GM11168 (cell line): ENCODE data around the gene EPS15.

ENCODE experiments used
- in situ Hi-C: fragments of 300-500 bp; cut with MboI; formaldehyde crosslinking; loops from one replicate; pipeline ENCODE4 v1.12.0; 2022; ENCODE audit warnings: low sequenced_read_pairs; ENCODE audit not compliant: unreplicated experiment

Gene EPS15

GRCh38 chr1:51304360-51304759 lies 214.7 kb downstream of the EPS15 start:
- in situ Hi-C loops: no loop called here
